Ascending aorta (tissue), 2 donors: Measurements from ENCODE around the gene BAZ2B. TPM values are rescaled to one million over a fixed set of nuclear protein-coding genes. Genes with fewer than 3 reads are reported as not detected.

Experiments
- DNase-seq, 2 donors: peaks; one replicate each; pipeline ENCODE4 v3.0.0-alpha.2; 2019; ENCODE audit warnings: low spot score in 2 of 2
- H3K27ac ChIP-seq, 2 donors: fragments of 200-600 bp; sonication (generic); one replicate each; pipeline ENCODE4 v1.5.1; 2016 to 2017; ENCODE audit warnings: mild to moderate bottlenecking in 1 of 2
- H3K27me3 ChIP-seq: fragments of 200-600 bp; sonication (generic); one replicate; pipeline ENCODE4 v1.5.1; 2017
- H3K36me3 ChIP-seq, 2 donors: fragments of 200-600 bp; sonication (generic); one replicate each; pipeline ENCODE4 v1.5.1; 2016
- H3K4me1 ChIP-seq, 2 donors: fragments of 200-600 bp; sonication (generic); one replicate each; pipeline ENCODE4 v1.5.1; 2016 to 2017; ENCODE audit warnings: mild to moderate bottlenecking in 1 of 2
- H3K4me3 ChIP-seq, 2 donors: fragments of 200-600 bp; sonication (generic); one replicate each; pipeline ENCODE4 v1.5.1; 2016 to 2017; ENCODE audit warnings: mild to moderate bottlenecking in 1 of 2
- H3K9me3 ChIP-seq, 2 donors: fragments of 200-600 bp; sonication (generic); one replicate each; pipeline ENCODE4 v1.5.1; 2016
- intact Hi-C: fragments of 100-400 bp; cut with DNase I; formaldehyde crosslinking; loops from one replicate; pipeline ENCODE4 v1.15.1; 2023
- total RNA-seq: library from RNA; depleted of rRNA; stranded (reverse); fragments of >200 nt; gene quantifications from one replicate; pipeline ENCODE4 v1.1.0, GENCODE V29; 2016
- TF ChIP-seq, protein P1 (sequence below), 3 experiments: fragments of 200-600 bp in 2 of 3; fragments of 450-650 bp in 1 of 3; sonication (generic) in 2 of 3; IDR thresholded peaks; one replicate each; pipeline ENCODE4 v1.5.1; 2016 to 2019; ENCODE audit warnings: antibody characterized with exemption in 3 of 3, mild to moderate bottlenecking in 1 of 3, moderate library complexity in 1 of 3

The BAZ2B gene
- total RNA-seq, 1 donor from 2014 or later = 30.8 TPM

DNA sequence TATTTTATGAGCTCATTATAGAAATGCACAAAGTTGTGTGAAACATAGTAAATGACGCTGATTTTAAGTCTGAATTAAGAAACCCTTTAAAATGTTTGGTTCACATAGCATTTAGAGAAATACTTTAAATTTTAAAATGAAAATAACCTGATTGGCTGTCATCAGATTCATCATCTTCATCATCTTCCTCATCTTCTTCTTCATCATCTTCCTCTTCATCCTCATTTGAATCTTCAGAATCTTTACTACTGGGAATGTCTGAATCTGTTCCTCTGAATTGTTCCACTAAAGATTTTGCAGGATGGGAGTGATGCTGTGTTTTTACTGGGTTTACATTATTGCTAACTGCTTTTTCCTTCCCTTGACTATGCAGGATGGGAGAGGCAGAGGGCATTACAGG, 183.7 kb downstream of the BAZ2B start:
- H3K27ac ChIP-seq = no peak overlapping the region
- H3K9me3 ChIP-seq = no peaks in the 10 kb centered on the region
- DNase-seq = no peak
- peaks cover 28 to 44% of the 10 kb centered on the region in 2 donors for H3K36me3 ChIP-seq
- intact Hi-C loops = no loop called here
- no peaks in the 10 kb centered on the region for H3K27me3 ChIP-seq
- TF ChIP-seq, protein P1, sequence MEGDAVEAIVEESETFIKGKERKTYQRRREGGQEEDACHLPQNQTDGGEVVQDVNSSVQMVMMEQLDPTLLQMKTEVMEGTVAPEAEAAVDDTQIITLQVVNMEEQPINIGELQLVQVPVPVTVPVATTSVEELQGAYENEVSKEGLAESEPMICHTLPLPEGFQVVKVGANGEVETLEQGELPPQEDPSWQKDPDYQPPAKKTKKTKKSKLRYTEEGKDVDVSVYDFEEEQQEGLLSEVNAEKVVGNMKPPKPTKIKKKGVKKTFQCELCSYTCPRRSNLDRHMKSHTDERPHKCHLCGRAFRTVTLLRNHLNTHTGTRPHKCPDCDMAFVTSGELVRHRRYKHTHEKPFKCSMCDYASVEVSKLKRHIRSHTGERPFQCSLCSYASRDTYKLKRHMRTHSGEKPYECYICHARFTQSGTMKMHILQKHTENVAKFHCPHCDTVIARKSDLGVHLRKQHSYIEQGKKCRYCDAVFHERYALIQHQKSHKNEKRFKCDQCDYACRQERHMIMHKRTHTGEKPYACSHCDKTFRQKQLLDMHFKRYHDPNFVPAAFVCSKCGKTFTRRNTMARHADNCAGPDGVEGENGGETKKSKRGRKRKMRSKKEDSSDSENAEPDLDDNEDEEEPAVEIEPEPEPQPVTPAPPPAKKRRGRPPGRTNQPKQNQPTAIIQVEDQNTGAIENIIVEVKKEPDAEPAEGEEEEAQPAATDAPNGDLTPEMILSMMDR (IDR thresholded peaks at IDR 0.05) = no peak
- no peaks in the 10 kb centered on the region for H3K4me1 ChIP-seq
- no peak overlapping the region for H3K4me3 ChIP-seq

DNA sequence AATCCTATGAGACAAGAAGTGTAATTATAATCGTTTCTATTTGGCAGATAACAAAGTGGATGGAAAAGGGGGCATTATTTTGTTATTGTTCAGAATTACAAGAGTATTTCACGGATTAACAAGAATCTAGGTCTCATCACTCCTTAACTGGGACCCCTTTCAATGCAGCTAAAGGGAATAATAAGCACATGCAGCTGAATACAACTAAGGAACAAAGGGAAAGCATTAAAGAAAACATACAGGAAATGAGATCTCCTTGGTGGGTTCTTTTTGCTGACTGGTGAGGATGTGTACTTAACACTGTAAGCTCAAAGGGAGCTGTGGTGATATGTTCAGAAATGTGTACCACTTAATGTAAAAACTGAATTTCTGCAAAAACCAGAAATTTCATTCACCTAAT, 189.3 kb downstream of the BAZ2B start:
- no peak overlapping the region for H3K4me3 ChIP-seq
- DNase-seq = no peak
- intact Hi-C loops = no loop called here
- TF ChIP-seq, protein P1 (IDR thresholded peaks at IDR 0.05) = no peak
- no peaks in the 10 kb centered on the region for H3K27me3 ChIP-seq
- no peaks in the 10 kb centered on the region for H3K4me1 ChIP-seq
- H3K27ac ChIP-seq = no peak overlapping the region
- H3K9me3 ChIP-seq = peaks cover 0 to 6% of the 10 kb centered on the region in 2 donors
- H3K36me3 ChIP-seq = peaks cover 17 to 36% of the 10 kb centered on the region in 2 donors

DNA sequence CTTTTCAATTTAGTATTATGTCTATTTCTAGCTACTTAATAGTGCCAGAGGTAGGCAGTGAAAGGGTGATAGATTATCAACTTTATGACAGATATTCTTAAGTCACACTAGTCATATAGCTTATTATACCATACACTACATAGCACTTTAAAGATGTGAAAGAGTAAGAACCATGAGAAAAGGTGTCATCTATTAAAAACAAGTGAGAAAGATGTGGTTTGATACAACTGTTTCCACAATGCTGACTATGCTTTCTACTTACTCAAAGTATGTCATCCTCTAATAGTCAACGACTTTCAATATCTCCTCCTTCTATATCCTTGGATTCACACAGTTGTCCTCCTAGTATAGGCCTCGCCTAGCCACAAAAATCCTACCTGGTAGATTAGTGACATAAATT, 196.9 kb downstream of the BAZ2B start:
- H3K4me1 ChIP-seq = no peaks in the 10 kb centered on the region
- no peak overlapping the region for H3K4me3 ChIP-seq
- DNase-seq = no peak
- H3K9me3 ChIP-seq = peaks cover 0 to 7% of the 10 kb centered on the region in 2 donors
- TF ChIP-seq, protein P1 (IDR thresholded peaks at IDR 0.05) = no peak
- H3K27ac ChIP-seq = no peak overlapping the region
- intact Hi-C loops = no loop called here
- H3K27me3 ChIP-seq = no peaks in the 10 kb centered on the region
- H3K36me3 ChIP-seq = peaks cover 0 to 8% of the 10 kb centered on the region in 2 donors

DNA sequence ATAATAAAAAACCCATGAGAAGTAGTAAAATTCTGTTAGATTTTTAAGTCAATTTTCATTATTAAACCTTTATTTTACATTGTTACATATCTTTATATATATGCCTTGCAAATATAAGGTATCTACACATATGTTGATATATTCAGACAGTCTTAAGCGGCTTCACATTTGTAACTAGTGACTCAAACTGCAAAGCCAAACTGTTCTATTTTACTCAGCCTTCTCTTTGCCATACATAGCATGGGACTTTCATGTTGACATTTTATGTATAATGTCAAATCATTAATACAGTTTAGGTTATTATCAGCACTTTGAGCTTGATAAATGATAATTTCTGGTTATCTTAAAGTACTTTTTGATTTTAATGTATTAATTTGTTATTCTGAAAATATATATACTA, 204.9 kb downstream of the BAZ2B start:
- H3K9me3 ChIP-seq = no peaks in the 10 kb centered on the region
- intact Hi-C loops = no loop called here
- no peak overlapping the region for H3K27ac ChIP-seq
- no peaks in the 10 kb centered on the region for H3K4me1 ChIP-seq
- TF ChIP-seq, protein P1 (IDR thresholded peaks at IDR 0.05) = no peak
- no peak for DNase-seq
- H3K27me3 ChIP-seq = no peaks in the 10 kb centered on the region
- H3K36me3 ChIP-seq = peaks cover 3 to 25% of the 10 kb centered on the region in 2 donors
- H3K4me3 ChIP-seq = no peak overlapping the region

DNA sequence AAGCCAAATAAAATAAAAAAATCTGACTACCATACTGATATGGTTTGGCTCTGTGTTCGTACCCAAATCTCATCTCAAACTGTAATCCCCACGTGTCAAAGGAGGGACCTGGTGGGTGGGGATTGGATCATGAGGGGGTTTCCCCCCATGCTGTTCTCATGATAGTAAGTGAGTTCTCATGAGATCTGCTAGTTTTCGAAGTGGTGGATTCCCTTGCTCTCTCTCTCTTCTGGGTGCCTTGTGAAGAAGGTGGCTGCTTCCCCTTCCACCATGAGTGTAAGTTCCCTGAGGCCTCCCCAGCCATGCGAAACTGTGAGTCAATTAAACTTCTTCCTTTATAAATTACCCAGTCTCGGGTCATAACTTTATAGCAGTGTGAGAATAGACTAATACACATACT, 206.1 kb downstream of the BAZ2B start:
- no peak for DNase-seq
- TF ChIP-seq, protein P1 (IDR thresholded peaks at IDR 0.05) = no peak

More for the DNA sequence above, 206.1 kb downstream of the BAZ2B start:
- Histone ChIP-seq H3K4me3 (no peak overlapping the region), H3K36me3 (peaks cover 3 to 27% of the 10 kb centered on the region in 2 donors), H3K4me1 (no peaks in the 10 kb centered on the region), H3K9me3 (no peaks in the 10 kb centered on the region), H3K27ac (no peak overlapping the region), H3K27me3 (no peaks in the 10 kb centered on the region)
- intact Hi-C loops = no loop called here
